Cardiac ventricle fibroblast (primary cell): ENCODE results near the gene TTLL12. TPM values are rescaled to one million over a fixed set of nuclear protein-coding genes. Genes with fewer than 3 reads are reported as not detected.

Experiments
- total RNA-seq: library from RNA; depleted of rRNA; stranded (reverse); fragments of >200 nt; gene quantifications from 2 replicates; pipeline ENCODE4 v1.2.3, GENCODE V29; 2015

The TTLL12 gene
- 36.1 and 41.6 TPM in 2 replicates for total RNA-seq

DNA sequence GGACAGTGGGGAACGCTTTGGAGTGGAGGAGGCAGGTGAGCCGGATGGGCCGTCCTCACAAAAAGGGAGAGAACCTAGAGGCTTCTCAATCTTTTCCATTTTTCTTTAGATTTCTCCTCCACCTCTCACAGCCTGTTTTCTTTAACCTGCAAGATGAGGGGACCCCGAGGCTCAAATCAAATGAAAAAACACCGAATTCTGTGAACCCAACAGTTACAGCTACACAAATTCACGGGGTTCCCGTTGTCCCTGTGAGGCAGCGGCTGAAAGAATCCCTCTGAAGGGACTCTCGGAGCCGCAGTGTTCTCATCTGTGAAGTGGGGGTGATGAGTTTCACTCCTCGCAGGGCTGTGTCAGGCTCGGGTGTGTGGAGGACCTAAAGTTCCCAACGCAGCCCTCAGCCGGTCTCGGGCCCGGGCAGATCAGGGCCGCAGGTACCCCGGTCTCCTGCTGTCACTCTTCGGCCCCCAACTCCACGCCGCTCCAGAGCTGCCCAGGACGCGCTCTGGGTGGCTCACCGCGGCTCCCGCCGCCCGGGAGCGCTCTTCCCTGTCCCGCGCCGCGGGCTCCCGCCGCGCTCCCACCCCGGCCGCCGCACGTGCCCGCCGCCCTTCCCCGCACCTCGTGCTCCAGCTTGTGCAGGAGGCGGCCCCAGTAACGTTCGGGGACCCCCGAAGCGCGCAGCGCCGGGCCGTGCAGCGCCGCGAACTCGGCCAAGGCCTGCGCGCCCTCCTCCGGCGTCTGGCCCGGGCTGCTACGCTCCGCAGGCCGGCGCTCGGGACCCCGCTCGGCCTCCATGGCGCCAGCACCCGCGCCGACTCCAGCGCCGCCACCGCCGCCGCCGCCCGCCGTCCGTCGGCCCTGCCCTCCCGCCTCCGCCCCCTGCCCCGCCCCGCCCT lies at the start of gene TTLL12:
Gene TTLL12, minus strand, starts transcription at position 863 of the 899 bp plus-strand sequence. Its CDS starts 65 bp downstream, at position 798.

GRCh38 chr22:43151251-43152002 lies 35.5 kb downstream of the TTLL12 start, which contains the start of gene TSPO:
Gene TSPO (plus strand): TSS chr22:43151559. CDS start chr22:43159239, 7,680 bp downstream.

GRCh38 chr22:43142880-43143562 lies 43.9 kb downstream of the TTLL12 start, which contains the start of gene MCAT:
Gene MCAT (minus strand): TSS chr22:43143398. CDS start chr22:43143348, 50 bp downstream.

Other genes starting within 250 kb of the TTLL12 start
- 23.1 and 24.6 TPM in 2 replicates for gene PACSIN2, start 172.0 kb downstream of the TTLL12 start, total RNA-seq
- gene TTLL1, start 97.7 kb downstream of the TTLL12 start, total RNA-seq, result 6.7 and 7.7 TPM in 2 replicates
- not detected in 2 replicates for gene BIK, start 76.4 kb downstream of the TTLL12 start, total RNA-seq
- 12.7 and 16.4 TPM in 2 replicates for gene MCAT, start 43.7 kb downstream of the TTLL12 start, total RNA-seq
- gene TSPO, start 35.6 kb downstream of the TTLL12 start, total RNA-seq, result 402 and 430 TPM in 2 replicates
- gene SCUBE1, start 156.2 kb upstream of the TTLL12 start, total RNA-seq, result not detected in 2 replicates
- gene MPPED1, start 224.9 kb upstream of the TTLL12 start, total RNA-seq, result not detected in 2 replicates